NCI-H128 (cell line): ENCODE results near the gene TEX54.
A peak's percentile ranks its signal among the peaks of the same experiment; 100 is the strongest.
"Not testable (repeated sequence)": the region's sequence is repeated elsewhere in the genome, so short reads cannot be mapped to it uniquely, and the experiment has no call there.

Source experiments
- DNase-seq: peaks from one replicate; lab custom pipeline; 2025; ENCODE audit not compliant: unreplicated experiment; lab: John Stamatoyannopoulos, UW

TEX54 gene

GRCh38 chr11:62835336-62835735 is 2.7 kb upstream of the TEX54 start:
- no peak for DNase-seq

GRCh38 chr11:62831520-62832335 is 913 bp downstream of the TEX54 start, which contains the start of gene STX5:
TSS of gene STX5 (minus strand) at chr11:62832051. CDS start at chr11:62831243, 808 bp downstream.
- DNase-seq: peak; percentile 97

GRCh38 chr11:62830904-62831519 is 1.6 kb downstream of the TEX54 start:
- peak; percentile 65 for DNase-seq

GRCh38 chr11:62828130-62828529 is 4.5 kb downstream of the TEX54 start:
- not testable (repeated sequence) for DNase-seq

GRCh38 chr11:62823677-62824076 is 9.0 kb downstream of the TEX54 start:
- no peak for DNase-seq

- no peak for DNase-seq
These were observed 15.5 kb downstream of the TEX54 start for GRCh38 chr11:62817129-62817528.

GRCh38 chr11:62816557-62816956 is 16.1 kb downstream of the TEX54 start:
- no peak for DNase-seq

GRCh38 chr11:62811659-62812058 is 21.0 kb downstream of the TEX54 start:
- no peak for DNase-seq

GRCh38 chr11:62810748-62811147 is 21.9 kb downstream of the TEX54 start:
- DNase-seq: no peak

GRCh38 chr11:62806611-62807121 is 26.0 kb downstream of the TEX54 start:
- DNase-seq: no peak

- no peak for DNase-seq
These were observed 26.6 kb downstream of the TEX54 start for GRCh38 chr11:62805961-62806441.

GRCh38 chr11:62805076-62805892 is 27.4 kb downstream of the TEX54 start, which contains the start of gene NXF1:
TSS of gene NXF1 (minus strand) at chr11:62805440. CDS start at chr11:62805356, 84 bp downstream.
- peak; percentile 94 for DNase-seq

GRCh38 chr11:62804310-62805075 is 28.1 kb downstream of the TEX54 start:
- DNase-seq: no peak

GRCh38 chr11:62801071-62801470 is 31.6 kb downstream of the TEX54 start:
- no peak for DNase-seq

GRCh38 chr11:62799486-62799885 is 33.2 kb downstream of the TEX54 start:
- DNase-seq: no peak

GRCh38 chr11:62796281-62796680 is 36.4 kb downstream of the TEX54 start:
- DNase-seq: no peak

- no peak for DNase-seq
These were observed 38.4 kb downstream of the TEX54 start for GRCh38 chr11:62794201-62794775.

- DNase-seq: no peak
These were observed 40.5 kb downstream of the TEX54 start for GRCh38 chr11:62792202-62792575.

- DNase-seq: peak; percentile 54
These were observed 41.0 kb downstream of the TEX54 start, which contains the start of gene TMEM223 for GRCh38 chr11:62791501-62792201. TSS of gene TMEM223 (minus strand) at chr11:62792006. CDS start at chr11:62791994, 12 bp downstream.
